ENCODE data around the gene NFAT5. TPM values are rescaled to one million over a fixed set of nuclear protein-coding genes. Genes with fewer than 3 reads are reported as not detected.
A peak's percentile ranks its signal among the peaks of the same experiment; 100 is the strongest.

Gene NFAT5
- total RNA-seq, 1 donor from 2014 or later = 14.7 TPM

- DNase-seq (ENCODE audit: low spot score in 2 of 2) (no peak), FAIRE-seq (no peak)
Measured at GRCh38 chr16:69698404-69698803, 132.6 kb downstream of the NFAT5 start.

DNA sequence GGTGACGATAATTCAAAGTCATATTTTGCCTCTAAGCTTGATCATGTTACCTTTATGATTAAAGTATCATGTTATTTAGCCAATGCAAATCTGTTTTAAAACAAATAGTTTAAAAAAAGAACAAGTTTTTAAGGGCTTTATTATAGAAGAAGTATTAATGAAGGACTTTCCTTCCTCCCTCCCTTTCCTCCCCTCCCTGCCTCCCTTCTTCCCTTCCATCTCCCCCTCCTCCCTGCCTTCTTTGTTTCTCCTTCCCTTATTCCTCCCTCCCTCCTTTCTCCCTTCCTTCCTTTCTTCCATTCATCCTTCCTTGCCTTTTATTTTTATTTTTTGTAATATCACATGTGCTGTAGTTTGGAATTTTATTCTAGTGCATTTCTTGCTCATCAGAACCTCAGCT lies 134.1 kb downstream of the NFAT5 start:
- no peak for DNase-seq (ENCODE audit: low spot score in 2 of 2)

DNA sequence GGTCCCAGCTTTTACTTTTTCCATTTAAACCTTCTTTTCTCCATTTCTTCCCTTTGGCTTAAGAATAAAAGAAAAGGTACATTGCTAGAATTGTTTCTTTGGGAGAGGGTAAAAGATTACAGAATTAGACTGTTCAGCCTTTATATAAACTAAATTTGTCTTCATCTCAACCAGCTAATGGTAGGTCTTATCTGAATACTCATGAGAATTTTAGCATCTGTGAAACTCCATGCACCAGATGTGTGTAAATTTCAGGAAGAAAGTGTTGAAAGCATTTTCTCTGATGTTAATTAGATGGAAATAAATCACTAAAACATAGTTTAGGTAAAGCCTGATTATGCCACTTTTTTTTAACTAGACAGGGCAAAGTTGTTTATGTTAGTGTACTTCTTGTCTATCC lies 135.7 kb downstream of the NFAT5 start:
- FAIRE-seq (no peak), DNase-seq (ENCODE audit: low spot score in 2 of 2) (no peak)

More for the DNA sequence above, 134.1 kb downstream of the NFAT5 start:
- FAIRE-seq = no peak

- no peak for FAIRE-seq
- DNase-seq (ENCODE audit: low spot score in 2 of 2) = no peak
Measured at GRCh38 chr16:69701866-69702265, 136.1 kb downstream of the NFAT5 start.

DNA sequence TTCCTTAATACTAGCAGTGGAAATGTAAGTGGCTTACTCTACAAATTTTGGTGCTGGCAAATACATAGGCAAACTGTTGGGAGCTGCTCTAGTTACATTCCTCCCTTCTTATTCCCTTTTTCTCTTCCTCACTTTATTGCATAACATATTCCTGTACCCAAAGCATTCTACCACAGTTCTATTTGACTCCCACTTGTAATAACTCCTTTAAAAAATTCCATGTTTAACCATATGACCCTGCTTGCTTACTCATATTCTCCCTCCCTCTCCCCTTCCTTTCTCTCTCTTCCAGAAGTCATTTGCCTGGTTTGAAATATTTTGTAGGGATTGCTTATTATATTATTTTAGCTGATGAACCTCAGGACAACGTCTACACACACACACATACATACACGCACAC lies 137.9 kb downstream of the NFAT5 start:
- FAIRE-seq (no peak), DNase-seq (ENCODE audit: low spot score in 2 of 2) (no peak)

- DNase-seq (ENCODE audit: low spot score in 2 of 2) = no peak
- FAIRE-seq = no peak
Measured at GRCh38 chr16:69706256-69706974, 140.6 kb downstream of the NFAT5 start.

GRCh38 chr16:69706975-69707340 lies 141.2 kb downstream of the NFAT5 start:
- DNase-seq (ENCODE audit: low spot score in 2 of 2) (no peak), FAIRE-seq (no peak)

- no peak for DNase-seq (ENCODE audit: low spot score in 2 of 2)
Measured at GRCh38 chr16:69707920-69708683, 142.3 kb downstream of the NFAT5 start.

DNA sequence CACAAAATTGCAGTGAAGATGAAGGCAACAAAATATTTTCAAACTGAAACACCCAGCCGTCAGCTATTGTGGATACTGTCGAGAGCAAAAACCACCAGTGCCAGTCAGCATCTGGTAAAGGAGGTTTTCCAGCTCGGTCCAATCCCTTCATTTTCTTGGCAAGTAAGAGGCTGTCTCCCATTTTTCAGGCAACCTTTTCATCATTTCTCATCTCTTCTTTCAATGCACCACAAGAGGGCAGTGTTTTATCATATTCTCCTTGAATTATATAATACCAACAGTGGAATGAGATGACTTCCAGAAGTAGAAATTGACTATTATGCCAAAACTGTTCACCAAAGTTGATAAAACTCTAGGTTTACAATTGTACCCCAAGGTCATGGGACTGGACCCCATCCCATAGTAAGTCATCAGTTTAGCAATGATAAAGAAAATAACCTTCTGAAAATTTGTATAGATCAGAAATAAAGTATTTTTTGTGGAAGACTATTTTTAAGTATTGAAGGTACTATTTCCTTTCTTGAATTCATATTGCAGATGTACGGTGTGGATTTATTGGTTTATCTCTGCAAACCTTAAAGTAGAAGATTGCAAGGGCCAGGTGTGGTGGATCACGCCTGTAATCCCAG lies 143.8 kb downstream of the NFAT5 start:
- FAIRE-seq (peak; percentile 34), DNase-seq (ENCODE audit: low spot score in 2 of 2) (peak; percentile 48 to 54)

More at GRCh38 chr16:69707920-69708683, 142.3 kb downstream of the NFAT5 start:
- no peak for FAIRE-seq

- DNase-seq (ENCODE audit: low spot score in 2 of 2) (no peak), FAIRE-seq (no peak)
Measured at GRCh38 chr16:69711115-69711740, 145.5 kb downstream of the NFAT5 start.

DNA sequence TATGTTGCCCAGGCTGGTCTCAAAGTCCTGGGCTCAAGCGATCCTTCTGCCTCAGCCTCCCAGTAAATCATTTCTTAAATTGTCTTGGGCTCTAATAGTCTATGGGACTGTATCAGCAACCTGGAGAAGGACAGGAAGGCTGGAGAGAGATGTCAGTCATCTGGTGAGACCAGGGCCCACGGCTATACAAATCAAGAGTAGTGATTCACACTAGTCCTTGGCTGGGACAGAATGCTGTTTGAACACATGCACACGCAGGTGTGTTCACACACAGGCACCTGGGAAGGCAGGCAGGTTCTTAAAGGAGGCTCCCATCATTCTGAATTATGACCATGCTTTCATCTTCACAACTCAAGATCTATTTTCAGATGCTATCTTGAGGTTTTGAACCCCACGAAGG lies 146.5 kb downstream of the NFAT5 start:
- DNase-seq (ENCODE audit: low spot score in 2 of 2) = no peak
- FAIRE-seq = no peak

DNA sequence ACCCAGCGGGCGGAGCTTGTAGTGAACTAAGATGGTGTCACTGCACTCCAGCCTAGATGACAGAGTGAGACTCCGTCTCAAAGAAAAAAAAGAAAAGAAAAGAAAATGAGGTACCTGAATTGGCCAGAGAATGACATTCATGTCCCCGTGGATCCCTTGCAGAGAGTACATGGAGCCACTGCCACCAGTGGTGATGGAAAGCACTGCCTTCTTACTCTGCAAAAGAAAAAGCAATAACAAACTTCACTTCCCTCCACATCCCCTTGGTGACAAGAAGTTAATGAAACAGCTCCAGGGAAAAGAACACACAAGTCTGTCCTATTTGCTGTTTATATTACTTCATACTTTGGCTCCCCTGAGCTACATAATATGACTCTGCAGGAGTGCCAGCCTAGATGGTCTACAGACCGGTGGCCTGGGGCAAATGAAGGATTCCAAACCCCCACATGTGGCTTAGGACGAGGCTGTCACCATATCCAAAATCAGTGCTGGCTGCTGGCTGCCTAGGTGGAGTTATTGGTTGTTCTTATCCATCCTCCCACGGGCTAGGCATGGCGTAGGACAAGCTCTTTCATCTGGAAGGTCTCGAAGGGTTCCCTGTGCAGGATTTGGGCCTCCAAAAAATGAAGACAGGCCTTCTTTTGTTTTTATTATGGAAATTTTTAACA lies 147.3 kb downstream of the NFAT5 start:
- DNase-seq (ENCODE audit: low spot score in 2 of 2) = no peak
- no peak for FAIRE-seq

GRCh38 chr16:69717066-69717465 lies 151.3 kb downstream of the NFAT5 start:
- DNase-seq (ENCODE audit: low spot score in 2 of 2) (no peak), FAIRE-seq (no peak)

GRCh38 chr16:69718111-69718764 lies 152.5 kb downstream of the NFAT5 start:
- no peak for DNase-seq (ENCODE audit: low spot score in 2 of 2)
- FAIRE-seq = no peak

GRCh38 chr16:69720822-69721430 lies 155.2 kb downstream of the NFAT5 start:
- DNase-seq (ENCODE audit: low spot score in 2 of 2) = no peak
- no peak for FAIRE-seq

- FAIRE-seq (no peak), DNase-seq (ENCODE audit: low spot score in 2 of 2) (no peak)
Measured at GRCh38 chr16:69721441-69721957, 155.7 kb downstream of the NFAT5 start.

DNA sequence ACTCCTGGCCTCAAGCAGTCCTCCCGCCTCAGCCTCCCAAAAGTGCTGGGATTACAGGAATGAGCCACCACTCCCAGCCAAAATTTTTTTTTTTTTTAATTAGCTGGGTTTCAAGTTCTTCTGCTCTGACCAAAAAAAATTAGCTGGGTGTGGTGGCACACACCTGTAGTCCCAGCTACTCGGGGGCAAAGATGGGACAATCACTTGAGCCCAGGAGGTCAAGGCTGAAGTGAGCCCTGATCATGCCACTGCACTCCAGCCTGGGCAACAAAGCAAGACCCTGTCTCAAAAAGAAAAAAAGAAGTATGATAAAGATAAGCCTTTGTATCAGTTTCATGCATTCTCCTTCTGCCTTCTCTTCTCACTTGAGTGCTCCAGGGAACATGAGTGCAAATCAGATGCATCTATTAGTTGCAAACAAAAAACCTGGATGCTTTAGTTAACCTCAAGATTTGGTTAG lies 158.7 kb downstream of the NFAT5 start:
- no peak for DNase-seq (ENCODE audit: low spot score in 2 of 2)

GRCh38 chr16:69724981-69725479 lies 159.3 kb downstream of the NFAT5 start:
- no peak for FAIRE-seq
- no peak for DNase-seq (ENCODE audit: low spot score in 2 of 2)

More for the DNA sequence above, 158.7 kb downstream of the NFAT5 start:
- FAIRE-seq = no peak

All from frontal cortex (tissue), 4 donors.